Neural cell (in vitro differentiated cells): ENCODE results near the gene SMARCA4.

Experiments
- EZH2 ChIP-seq: fragments of 200-600, 300-800 bp; shearing (Covaris generic), sonication (generic); IDR thresholded peaks from 2 replicates; pipeline ENCODE4 v1.6.1; 2014; ENCODE audit warnings: antibody characterized with exemption, low read length, borderline replicate concordance, mild to moderate bottlenecking; ENCODE audit not compliant: insufficient read depth, poor library complexity, severe bottlenecking
- POLR2AphosphoS5 ChIP-seq: IDR thresholded peaks from 2 replicates; pipeline ENCODE4 v1.6.1; 2012

DNA sequence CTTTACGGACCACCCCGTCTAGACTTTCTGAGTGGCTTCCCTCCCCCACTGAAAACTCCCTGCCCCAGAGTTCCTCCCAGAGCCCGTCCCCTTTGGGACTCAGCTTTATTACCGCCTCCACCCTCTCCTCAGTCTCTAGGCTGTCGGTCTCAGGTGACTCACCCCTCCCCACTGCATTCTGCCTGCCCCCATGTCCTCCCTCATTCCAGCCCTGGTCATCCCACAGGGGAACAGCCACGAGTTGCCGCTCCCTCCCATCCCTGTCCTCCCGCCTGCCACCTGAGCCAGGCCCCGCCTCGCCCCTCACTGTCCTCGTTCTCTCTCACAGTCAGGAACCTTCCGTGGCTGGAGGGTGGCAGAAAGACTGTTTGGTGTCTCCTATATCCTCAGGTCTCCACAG lies 57.3 kb downstream of the SMARCA4 start:
- TF ChIP-seq POLR2AphosphoS5 (no peak), EZH2 (no peak)
